Measurements from ENCODE around the gene CCDC59.

The CCDC59 gene

GRCh38 chr12:82314406-82314892 is 43.7 kb downstream of the CCDC59 start:
- DNase-seq (ENCODE audit: low spot score) = no peak

Data from NAMALWA (cell line).